Stimulated activated naive CD8-positive, alpha-beta T cell treated with anti-CD3 and anti-CD28 coated beads, Interleukin-15, Interleukin-2, amounts not matched to agents 100 ng/mL and 50 ng/mL, for 24 hours (primary cell): ENCODE results near the gene OR2AT4.
"Not testable (repeated sequence)": the region's sequence is repeated elsewhere in the genome, so short reads cannot be mapped to it uniquely, and the experiment has no call there.

Experiments
- H3K27ac Mint-ChIP-seq: one replicate; pipeline ENCODE4 v1.8.0; 2021; ENCODE audit warnings: mild to moderate bottlenecking, mixed read lengths
- H3K27me3 Mint-ChIP-seq: one replicate; pipeline ENCODE4 v1.8.0; 2021; ENCODE audit warnings: mixed read lengths
- H3K36me3 Mint-ChIP-seq: one replicate; pipeline ENCODE4 v1.8.0; 2021; ENCODE audit warnings: low read depth, mixed read lengths
- H3K4me1 Mint-ChIP-seq: one replicate; pipeline ENCODE4 v1.8.0; 2021; ENCODE audit warnings: low read depth, mixed read lengths
- H3K4me3 Mint-ChIP-seq: one replicate; pipeline ENCODE4 v1.8.0; 2021; ENCODE audit warnings: mild to moderate bottlenecking, mixed read lengths
- H3K9me3 Mint-ChIP-seq: one replicate; pipeline ENCODE4 v1.8.0; 2021; ENCODE audit warnings: mixed read lengths

The OR2AT4 gene

DNA sequence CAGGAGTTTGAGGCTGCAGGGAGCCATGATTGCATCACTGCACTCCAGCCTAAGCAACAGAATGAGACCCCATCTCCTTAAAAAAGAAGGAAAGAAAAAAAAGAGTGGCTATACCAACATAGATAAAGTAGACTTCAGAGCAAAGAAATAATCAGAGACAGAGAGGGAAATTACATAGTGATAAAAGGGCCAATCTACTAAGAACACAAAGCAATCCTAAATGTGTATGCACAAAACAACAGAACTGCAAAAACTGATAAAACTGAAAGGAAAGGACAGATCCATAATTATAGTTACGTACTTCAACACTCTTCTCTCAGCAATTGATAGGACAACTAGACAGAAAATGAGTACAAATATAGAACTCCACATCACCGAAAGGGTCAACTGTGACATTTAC is 17.8 kb upstream of the OR2AT4 start:
- no peak overlapping the region for H3K27ac Mint-ChIP-seq
- peaks cover 20% of the 10 kb centered on the region for H3K9me3 Mint-ChIP-seq
- H3K27me3 Mint-ChIP-seq, result peaks cover 48% of the 10 kb centered on the region
- no peaks in the 10 kb centered on the region for H3K4me1 Mint-ChIP-seq
- no peak overlapping the region for H3K4me3 Mint-ChIP-seq
- H3K36me3 Mint-ChIP-seq, result no peaks in the 10 kb centered on the region

DNA sequence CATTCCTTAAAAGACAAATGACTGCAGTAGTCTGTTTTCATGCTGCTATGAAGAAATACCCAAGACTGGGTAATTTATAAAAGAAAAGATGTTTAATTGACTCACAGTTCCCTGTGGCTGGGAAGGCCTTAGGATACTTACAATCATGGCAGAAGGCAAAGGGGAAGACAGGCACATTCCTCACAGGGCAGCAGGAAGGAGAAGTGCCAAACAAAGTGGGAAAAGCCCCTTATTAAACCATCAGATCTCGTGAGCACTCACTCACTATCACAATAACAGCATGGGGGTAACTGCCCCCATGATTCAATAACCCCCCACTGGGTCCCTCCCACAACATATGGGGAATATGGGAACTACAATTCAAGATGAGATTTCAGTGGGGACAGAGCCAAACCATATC is 16.4 kb upstream of the OR2AT4 start:
- Mint-ChIP-seq H3K9me3 (peaks cover 20% of the 10 kb centered on the region), H3K27me3 (peaks cover 38% of the 10 kb centered on the region), H3K27ac (no peak overlapping the region), H3K4me3 (no peak overlapping the region), H3K4me1 (no peaks in the 10 kb centered on the region), H3K36me3 (no peaks in the 10 kb centered on the region)

DNA sequence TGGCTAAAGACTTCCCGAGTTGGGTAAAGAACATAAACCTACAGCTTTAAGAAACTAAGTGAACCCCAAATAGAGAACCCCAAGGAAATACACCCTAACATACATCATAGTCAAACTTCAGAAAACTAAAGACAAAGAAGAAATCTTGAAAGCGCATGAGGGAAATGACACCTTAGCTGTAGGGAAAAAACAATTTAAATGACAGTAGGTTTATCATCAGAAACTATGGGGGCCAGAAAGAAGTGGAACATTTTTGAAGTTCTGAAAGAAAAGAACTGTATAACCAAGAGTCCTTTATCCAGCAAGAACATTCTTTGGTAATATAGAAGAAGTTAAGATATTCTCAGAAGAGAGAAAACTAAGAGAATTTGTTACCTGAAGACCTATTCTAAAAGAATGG is 15.5 kb upstream of the OR2AT4 start:
- Mint-ChIP-seq H3K4me1 (no peaks in the 10 kb centered on the region), H3K27ac (no peak overlapping the region), H3K4me3 (no peak overlapping the region), H3K27me3 (peaks cover 33% of the 10 kb centered on the region), H3K9me3 (peaks cover 20% of the 10 kb centered on the region), H3K36me3 (no peaks in the 10 kb centered on the region)

DNA sequence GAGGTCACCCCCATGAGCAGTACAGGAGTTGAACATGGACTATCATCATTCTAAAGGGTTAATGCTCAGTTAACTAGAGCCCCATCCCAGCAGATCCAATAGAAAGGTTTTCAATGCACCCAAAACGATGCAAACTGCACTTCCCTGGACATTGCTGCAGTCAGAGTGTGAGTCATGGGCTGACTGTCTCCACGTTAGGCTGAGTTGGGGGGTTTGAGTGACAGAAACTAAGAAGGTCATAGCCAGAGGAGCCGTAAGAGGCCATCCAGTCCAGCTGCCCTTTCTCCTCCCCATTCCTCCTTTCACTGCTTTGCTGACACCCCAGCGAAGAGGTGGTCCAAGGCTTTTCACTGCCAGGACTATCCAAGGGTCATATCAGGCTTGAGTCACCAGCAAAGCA is 10.5 kb upstream of the OR2AT4 start:
- Mint-ChIP-seq H3K27me3 (peaks cover 28% of the 10 kb centered on the region), H3K27ac (no peak overlapping the region), H3K4me3 (no peak overlapping the region), H3K36me3 (no peaks in the 10 kb centered on the region), H3K9me3 (peaks cover 11% of the 10 kb centered on the region), H3K4me1 (peaks cover 12% of the 10 kb centered on the region)

DNA sequence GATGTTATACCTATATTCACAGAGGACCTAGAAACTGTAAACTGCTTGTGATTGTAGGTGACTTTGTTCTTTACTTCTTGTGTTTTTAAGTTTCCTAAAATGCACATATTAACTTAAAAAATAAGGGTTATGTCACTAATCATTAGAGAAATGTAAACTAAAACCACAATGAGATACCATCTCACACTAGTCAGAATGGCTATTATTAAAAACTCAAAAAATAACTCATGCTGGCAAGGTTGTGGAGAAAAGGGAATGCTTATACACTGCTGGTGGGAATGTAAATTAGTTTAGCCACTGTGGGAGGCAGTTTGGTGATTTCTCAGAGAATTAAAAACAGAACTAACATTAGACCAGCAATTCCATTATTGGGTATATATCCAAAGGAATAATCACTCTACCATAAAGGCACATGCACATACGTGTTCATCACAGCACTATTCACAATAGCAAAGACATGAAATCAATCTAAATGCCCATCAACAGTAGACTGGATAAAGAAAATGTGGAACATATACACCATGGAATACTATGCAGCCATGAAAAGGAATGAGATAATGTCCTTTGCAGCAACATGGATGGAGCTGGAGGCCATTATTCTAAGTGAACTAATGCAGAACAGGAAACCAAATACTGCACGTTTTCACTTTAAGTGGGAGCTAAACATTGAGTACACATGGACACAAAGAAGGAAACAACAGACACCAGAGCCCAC is 9.4 kb upstream of the OR2AT4 start:
- not testable (repeated sequence) for H3K36me3 Mint-ChIP-seq, H3K9me3 Mint-ChIP-seq, H3K27ac Mint-ChIP-seq, H3K4me3 Mint-ChIP-seq
- H3K27me3 Mint-ChIP-seq, result peaks cover 29% of the 10 kb centered on the region
- peaks cover 18% of the 10 kb centered on the region for H3K4me1 Mint-ChIP-seq

DNA sequence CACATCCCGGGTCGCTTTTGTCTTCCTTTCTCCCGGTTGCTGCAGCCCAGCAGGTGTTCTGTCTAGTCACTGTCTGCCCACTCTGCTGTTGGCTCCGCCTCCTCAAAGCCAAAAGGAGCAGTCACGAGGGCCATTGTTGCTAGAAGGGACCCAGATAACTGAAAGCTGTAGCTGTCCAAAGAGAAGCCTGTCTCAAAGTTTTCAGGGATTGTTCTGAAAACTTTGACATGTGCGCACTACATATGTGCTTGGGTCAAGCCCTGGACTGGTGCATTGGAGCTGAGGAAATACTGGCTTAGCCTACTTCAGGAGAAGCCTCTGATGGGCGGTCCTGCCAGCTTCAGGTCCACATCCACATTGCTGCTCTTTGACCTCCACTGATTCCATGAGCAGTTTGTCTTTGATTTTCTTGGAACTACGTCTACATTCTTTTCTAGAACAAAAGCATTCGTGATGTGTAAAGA is 8.8 kb upstream of the OR2AT4 start:
- no peaks in the 10 kb centered on the region for H3K36me3 Mint-ChIP-seq
- H3K27ac Mint-ChIP-seq, result no peak overlapping the region
- H3K27me3 Mint-ChIP-seq, result peaks cover 28% of the 10 kb centered on the region
- H3K4me3 Mint-ChIP-seq, result no peak overlapping the region
- H3K4me1 Mint-ChIP-seq, result peaks cover 21% of the 10 kb centered on the region
- H3K9me3 Mint-ChIP-seq, result no peaks in the 10 kb centered on the region

DNA sequence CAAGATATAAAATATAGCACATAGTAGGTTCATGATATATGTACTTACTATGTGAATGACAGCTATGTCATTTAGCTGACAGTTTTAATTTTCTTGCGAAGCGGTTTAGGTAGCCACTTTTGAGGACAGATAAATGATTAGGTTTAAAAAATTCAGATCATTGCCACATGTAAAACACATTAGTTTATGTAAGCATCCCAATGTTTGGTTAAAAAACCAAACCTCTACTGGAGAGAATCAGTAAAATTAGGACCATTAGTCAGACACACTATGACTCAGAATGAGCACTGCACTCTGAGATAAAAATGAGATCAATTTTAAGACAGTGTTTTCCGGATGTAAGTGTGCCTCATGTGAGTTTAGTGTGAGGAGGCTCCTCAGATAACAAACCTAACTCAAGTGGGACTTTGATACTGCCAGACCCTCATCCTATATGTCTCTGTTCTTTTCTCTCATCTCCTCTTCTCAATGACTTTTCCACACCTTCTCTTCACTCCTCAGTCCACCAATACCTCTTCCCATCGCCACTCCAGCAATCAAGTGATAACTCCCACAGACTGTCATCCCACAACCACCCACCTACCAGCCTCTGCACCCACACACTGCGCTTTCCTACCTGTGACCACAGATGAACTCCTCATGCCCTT is 6.8 kb upstream of the OR2AT4 start:
- Mint-ChIP-seq H3K27me3 (peaks cover 31% of the 10 kb centered on the region), H3K36me3 (no peaks in the 10 kb centered on the region), H3K4me3 (no peak overlapping the region), H3K9me3 (no peaks in the 10 kb centered on the region), H3K27ac (peak overlapping the region; percentile 4), H3K4me1 (peaks cover 29% of the 10 kb centered on the region)

DNA sequence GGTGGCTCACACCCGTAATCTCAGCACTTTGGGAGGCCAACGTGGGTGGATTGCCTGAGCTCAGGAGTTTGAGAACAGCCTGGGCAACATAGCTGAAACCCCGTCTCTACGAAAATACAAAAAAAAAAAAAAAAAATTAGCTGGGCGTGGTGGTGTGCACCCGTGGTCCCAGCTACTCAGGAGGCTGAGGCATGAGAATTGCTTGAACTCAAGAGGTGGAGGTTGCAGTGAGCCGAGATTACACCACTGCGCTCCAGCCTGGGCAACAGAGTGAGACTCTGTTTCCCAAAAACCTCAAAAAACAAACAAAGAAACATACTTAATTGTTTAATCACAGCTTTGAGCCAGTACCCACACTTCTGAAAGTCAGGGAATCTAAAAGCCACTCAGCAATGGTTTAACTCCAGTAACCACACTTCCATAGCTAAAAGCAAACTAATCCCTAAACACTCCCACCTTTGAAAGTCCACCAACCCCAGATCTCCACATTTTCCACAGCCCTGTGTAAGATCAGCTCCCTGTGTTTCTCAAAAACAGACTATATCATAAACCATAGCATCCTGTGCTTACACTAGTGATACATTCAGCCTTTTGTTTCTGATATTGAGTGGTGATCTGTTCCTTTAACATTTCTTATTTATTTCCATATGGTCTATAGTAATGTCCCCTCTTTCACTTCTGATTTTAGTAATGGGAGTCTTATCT is 4.9 kb upstream of the OR2AT4 start:
- H3K9me3 Mint-ChIP-seq, result no peaks in the 10 kb centered on the region
- no peak overlapping the region for H3K4me3 Mint-ChIP-seq
- no peak overlapping the region for H3K27ac Mint-ChIP-seq
- H3K4me1 Mint-ChIP-seq, result peaks cover 29% of the 10 kb centered on the region
- H3K36me3 Mint-ChIP-seq, result no peaks in the 10 kb centered on the region
- peaks cover 35% of the 10 kb centered on the region for H3K27me3 Mint-ChIP-seq

DNA sequence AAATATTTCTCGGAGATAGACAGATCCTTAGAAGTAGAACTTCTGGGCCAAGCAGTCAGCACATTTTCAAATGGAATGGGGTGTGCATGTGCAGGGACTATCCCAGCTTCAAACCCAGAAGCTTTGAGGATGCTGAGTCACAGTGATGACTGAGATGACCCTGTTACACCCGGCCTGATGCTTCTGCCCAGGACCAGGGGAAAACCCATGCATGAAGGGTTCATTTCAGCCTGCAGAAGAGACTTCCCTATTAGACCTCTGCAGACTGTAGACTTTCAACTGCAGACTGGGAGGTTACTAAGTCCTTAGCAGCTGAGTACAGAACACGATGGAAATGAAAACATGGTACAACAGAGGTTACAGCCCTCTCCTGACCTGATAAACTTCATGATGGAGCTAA is 3.6 kb upstream of the OR2AT4 start:
- Mint-ChIP-seq H3K36me3 (no peaks in the 10 kb centered on the region), H3K27ac (no peak overlapping the region), H3K4me1 (peaks cover 29% of the 10 kb centered on the region), H3K27me3 (peaks cover 37% of the 10 kb centered on the region), H3K4me3 (no peak overlapping the region), H3K9me3 (no peaks in the 10 kb centered on the region)

DNA sequence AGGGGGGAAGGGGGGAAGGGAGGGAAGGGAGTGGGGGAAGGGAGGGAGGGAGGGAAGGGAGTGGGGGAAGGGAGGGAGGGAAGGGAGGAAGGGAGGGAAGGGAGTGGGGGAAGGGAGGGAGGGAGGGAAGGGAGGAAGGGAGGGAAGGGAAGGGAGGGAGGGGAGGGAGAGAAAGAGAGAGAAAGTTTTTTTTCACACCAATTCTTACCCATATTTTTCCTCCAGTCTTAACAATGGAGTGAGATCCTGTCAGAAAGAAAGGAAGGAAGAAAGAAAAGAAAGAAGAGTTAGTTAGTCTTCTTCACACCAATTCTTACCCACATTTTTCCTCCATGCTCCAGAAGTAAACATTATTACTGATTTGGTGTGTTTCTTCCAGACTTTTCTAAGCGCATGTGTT is 3.0 kb upstream of the OR2AT4 start:
- H3K4me1 Mint-ChIP-seq, result peaks cover 29% of the 10 kb centered on the region
- H3K9me3 Mint-ChIP-seq, result no peaks in the 10 kb centered on the region
- H3K36me3 Mint-ChIP-seq, result no peaks in the 10 kb centered on the region
- peaks cover 43% of the 10 kb centered on the region for H3K27me3 Mint-ChIP-seq
- H3K27ac Mint-ChIP-seq, result no peak overlapping the region
- H3K4me3 Mint-ChIP-seq, result no peak overlapping the region

DNA sequence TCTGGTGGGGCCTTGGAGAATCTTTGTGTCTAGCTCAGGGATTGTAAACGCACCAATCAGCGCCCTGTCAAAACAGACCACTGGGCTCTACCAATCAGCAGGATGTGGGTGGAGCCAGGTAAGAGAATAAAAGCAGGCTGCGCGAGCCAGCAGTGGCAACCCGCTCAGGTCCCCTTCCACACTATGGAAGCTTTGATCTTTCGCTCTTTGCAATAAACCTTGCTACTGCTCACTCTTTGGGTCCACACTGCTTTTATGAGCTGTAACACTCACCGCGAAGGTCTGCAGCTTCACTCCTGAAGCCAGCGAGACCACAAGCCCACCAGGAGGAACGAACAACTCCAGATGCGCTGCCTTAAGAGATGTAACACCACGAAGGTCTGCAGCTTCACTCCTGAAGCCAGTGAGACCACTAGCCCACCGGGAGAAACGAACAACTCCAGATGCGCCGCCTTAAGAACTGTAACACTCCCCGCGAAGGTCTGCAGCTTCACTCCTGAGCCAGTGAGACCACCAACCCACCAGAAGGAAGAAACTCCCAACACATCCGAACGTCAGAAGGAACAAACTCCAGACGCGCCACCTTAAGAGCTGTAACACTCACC is 2.3 kb upstream of the OR2AT4 start:
- peaks cover 48% of the 10 kb centered on the region for H3K27me3 Mint-ChIP-seq
- not testable (repeated sequence) for H3K4me3 Mint-ChIP-seq, H3K27ac Mint-ChIP-seq, H3K9me3 Mint-ChIP-seq, H3K36me3 Mint-ChIP-seq
- peaks cover 26% of the 10 kb centered on the region for H3K4me1 Mint-ChIP-seq

DNA sequence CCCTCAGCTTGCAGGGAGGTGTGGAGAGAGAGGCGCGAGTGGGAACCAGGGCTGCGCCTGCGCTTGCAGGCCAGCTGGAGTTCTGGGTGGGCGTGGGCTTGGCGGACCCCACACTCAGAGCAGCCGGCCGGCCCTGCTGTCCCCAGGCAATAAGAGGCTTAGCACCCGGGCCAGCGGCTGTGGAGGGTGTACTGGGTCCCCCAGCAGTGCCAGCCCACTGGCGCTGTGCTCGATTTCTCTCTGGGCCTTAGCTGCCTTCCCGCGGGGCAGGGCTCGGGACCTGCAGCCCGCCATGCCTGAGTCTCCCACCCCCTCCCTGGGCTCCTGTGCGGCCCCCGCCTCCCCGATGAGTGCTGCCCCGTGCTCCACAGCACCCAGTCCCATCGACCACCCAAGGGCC is 1.5 kb upstream of the OR2AT4 start:
- not testable (repeated sequence) for H3K27ac Mint-ChIP-seq, H3K9me3 Mint-ChIP-seq, H3K36me3 Mint-ChIP-seq, H3K4me3 Mint-ChIP-seq
- Mint-ChIP-seq H3K4me1 (peaks cover 18% of the 10 kb centered on the region), H3K27me3 (peaks cover 49% of the 10 kb centered on the region)

DNA sequence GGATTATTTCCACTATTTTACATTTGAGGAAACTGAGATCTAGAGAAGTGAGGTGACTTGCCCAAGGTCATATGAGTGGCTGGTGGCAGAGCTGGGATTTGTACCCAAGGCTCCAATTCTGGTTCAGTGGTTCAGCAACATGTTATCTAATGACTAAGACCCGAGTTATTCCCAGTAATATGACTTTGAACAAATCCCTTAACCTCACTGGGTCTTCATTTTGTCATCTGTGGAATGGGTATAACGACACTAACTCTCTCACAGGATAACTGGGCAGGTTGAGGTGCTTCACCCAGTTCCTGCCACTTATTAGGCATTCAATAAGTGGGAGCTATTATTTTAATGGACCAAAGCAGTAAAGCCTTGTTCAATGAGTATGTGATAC is 489 bp upstream of the OR2AT4 start:
- Mint-ChIP-seq H3K36me3 (no peaks in the 10 kb centered on the region), H3K27me3 (peaks cover 47% of the 10 kb centered on the region)

DNA sequence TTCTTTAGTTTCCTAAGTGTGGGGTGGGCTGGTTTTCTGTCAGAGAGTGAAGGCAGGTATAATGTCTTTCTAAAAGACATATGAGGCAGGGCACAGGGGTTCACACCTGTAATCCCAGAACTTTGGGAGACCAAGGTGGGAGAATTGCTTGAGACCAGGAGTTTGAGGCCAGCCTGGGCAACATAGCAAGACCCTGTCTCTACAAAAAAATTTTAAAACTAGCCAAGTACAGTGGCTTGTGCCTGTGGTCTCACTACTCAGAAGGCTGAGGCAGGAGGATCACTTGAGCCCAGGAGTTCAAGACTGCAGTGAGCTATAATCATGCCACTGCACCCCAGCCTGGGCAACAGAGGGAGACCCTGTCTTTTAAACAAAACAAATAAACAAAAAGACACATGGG is 2.3 kb downstream of the OR2AT4 start:
- H3K4me1 Mint-ChIP-seq, H3K4me3 Mint-ChIP-seq, H3K36me3 Mint-ChIP-seq, H3K27ac Mint-ChIP-seq, H3K9me3 Mint-ChIP-seq: not testable (repeated sequence)
- H3K27me3 Mint-ChIP-seq, result peaks cover 40% of the 10 kb centered on the region

More for the DNA sequence above, 489 bp upstream of the OR2AT4 start:
- peaks cover 17% of the 10 kb centered on the region for H3K4me1 Mint-ChIP-seq
- no peaks in the 10 kb centered on the region for H3K9me3 Mint-ChIP-seq
- no peak overlapping the region for H3K4me3 Mint-ChIP-seq
- no peak overlapping the region for H3K27ac Mint-ChIP-seq

DNA sequence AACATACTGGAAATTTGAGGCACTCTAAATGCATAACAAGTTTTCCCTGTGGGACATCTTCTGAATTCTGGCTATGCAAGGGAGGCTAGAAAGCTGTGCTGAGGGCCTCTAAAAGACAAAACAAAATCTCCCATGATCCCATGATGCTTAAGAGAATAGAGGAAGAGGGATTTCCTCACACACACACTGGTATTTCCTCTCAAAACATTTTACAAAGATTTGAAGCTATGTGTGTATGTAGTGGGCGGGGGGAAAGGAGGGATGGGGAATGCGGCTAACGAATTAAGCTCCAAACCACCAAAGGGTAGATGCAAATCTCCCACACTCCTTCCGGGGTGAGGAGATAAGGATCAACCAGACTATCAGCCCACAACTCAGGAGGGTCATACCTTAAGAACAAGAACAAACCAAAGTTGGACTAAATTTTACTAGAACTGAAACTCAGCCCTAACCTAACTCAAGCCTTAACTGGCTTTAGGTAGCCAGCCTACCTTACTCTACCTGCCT is 6.0 kb downstream of the OR2AT4 start:
- Mint-ChIP-seq H3K9me3 (peaks cover 3% of the 10 kb centered on the region), H3K4me3 (no peak overlapping the region), H3K27ac (no peak overlapping the region), H3K27me3 (peaks cover 50% of the 10 kb centered on the region), H3K4me1 (no peaks in the 10 kb centered on the region), H3K36me3 (no peaks in the 10 kb centered on the region)
